KOPT-K1 (cell line): Measurements from ENCODE around the gene SPRR3.

Experiments
- H3K27ac ChIP-seq: fragments of 200-600 bp; sonication (generic); 2 replicates; pipeline ENCODE4 v1.5.1; 2016; ENCODE audit warnings: antibody characterized with exemption, mild to moderate bottlenecking, low read depth, low read length; ENCODE audit not compliant: poor library complexity, severe bottlenecking
- H3K36me3 ChIP-seq: fragments of 200-600 bp; sonication (generic); 2 replicates; pipeline ENCODE4 v1.5.1; 2017; ENCODE audit warnings: antibody characterized with exemption, mild to moderate bottlenecking, low read length, moderate library complexity; ENCODE audit not compliant: insufficient read depth
- H3K9me3 ChIP-seq: fragments of 200-600 bp; sonication (generic); 2 replicates; pipeline ENCODE4 v1.5.1; 2017; ENCODE audit warnings: antibody characterized with exemption, low read length, mild to moderate bottlenecking; ENCODE audit not compliant: insufficient read depth, poor library complexity, severe bottlenecking

SPRR3 gene

GRCh38 chr1:152972196-152972886 lies 29.2 kb upstream of the SPRR3 start:
- Histone ChIP-seq H3K27ac (no peak overlapping the region), H3K9me3 (no peaks in the 10 kb centered on the region), H3K36me3 (no peaks in the 10 kb centered on the region)

DNA sequence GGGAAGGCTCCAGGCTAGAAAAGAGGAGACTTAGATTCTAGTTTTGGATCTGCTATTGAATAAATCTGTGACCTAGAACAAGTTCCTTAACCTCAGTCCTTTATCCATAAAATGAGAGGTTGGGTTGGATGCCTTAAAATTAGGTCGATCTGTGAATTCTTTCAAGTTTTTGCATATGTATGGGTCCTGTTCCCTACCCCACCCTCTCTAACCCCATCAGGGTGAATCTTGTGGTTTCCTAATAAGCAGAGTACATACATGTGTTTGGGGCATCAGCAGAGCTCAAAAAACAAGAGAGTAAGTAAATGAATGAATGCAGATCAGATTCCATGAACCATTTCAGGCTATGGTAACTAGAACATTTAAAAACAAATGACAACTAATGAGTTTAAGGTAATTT lies 24.9 kb upstream of the SPRR3 start:
- Histone ChIP-seq H3K9me3 (no peaks in the 10 kb centered on the region), H3K36me3 (no peaks in the 10 kb centered on the region), H3K27ac (no peak overlapping the region)

DNA sequence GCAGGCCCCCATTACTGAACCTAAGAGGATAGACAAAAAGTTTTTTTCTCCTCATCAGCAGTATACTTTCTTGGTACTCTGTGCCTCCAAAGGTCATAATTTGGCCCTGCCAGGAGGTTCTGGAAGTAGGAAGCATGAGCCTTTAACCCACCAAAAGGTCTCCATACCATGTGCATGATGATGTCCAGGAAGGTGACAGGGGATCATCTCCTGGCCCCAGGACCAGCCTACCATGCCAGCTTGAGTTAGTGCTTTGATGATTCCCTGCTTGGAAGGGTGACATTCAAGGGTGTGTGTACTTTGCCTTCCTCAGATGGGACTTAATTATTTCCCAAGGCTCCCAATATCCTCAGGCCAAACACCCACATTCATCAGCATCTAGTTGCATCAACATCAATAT lies 23.9 kb upstream of the SPRR3 start:
- H3K9me3 ChIP-seq, result no peaks in the 10 kb centered on the region
- no peaks in the 10 kb centered on the region for H3K36me3 ChIP-seq
- no peak overlapping the region for H3K27ac ChIP-seq

DNA sequence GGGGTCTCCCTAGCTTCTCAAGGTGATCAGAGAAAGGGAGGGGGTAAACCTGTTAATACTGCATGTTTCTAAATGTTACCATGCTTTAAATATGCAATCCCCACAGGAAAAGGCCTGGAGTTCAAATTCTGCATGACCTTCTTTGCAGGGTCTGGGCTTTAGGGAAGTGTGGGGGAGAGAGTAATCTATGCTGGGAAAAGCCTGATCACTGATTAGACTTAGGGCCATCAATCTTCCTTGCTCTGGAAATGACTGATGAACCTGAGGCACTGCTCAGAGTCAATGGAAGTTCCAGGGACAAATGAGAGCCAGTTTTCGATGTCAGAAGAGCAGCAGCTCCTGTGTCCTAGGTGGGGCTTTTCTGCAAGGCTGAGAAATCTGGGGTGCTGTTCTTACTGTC lies 20.9 kb upstream of the SPRR3 start:
- H3K27ac ChIP-seq, result no peak overlapping the region
- no peaks in the 10 kb centered on the region for H3K36me3 ChIP-seq

DNA sequence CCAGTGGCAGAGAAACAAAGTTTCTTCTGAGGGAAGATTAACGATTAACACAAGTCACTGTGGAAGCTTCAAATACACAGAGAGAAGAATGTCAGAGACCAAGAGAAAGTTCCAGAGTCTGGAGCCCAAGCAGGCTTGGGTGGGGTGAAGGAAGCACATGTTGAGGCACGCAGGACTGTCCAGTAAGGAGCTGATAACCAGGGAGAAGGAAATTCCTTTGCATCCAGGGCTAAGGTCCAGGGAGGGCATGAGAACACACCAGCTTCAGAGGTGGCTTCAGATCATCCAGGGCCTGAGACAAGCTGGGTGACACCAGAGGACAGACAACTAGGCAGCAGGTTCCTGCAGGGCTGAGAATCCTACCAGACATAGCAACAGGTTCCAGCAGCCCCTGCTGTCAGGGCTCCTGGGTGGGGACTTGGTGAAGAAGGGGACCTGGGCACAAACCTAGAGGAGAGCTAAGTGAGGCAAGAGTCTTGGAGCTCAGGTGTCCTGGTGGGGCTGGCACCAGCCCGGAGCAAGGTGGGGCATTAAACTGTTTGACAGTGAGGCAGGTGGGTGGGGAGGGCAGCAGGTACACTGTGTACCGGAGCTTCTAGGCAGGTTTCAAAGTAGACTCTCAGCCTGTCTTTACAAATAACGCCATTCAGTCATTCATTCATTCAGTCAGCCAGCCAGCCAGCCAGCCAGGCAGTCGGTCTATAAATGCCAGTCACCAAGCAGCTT lies 20.2 kb upstream of the SPRR3 start:
- no peak overlapping the region for H3K27ac ChIP-seq
- H3K9me3 ChIP-seq, result no peaks in the 10 kb centered on the region
- H3K36me3 ChIP-seq, result no peaks in the 10 kb centered on the region

More for the DNA sequence above, 20.9 kb upstream of the SPRR3 start:
- no peaks in the 10 kb centered on the region for H3K9me3 ChIP-seq

DNA sequence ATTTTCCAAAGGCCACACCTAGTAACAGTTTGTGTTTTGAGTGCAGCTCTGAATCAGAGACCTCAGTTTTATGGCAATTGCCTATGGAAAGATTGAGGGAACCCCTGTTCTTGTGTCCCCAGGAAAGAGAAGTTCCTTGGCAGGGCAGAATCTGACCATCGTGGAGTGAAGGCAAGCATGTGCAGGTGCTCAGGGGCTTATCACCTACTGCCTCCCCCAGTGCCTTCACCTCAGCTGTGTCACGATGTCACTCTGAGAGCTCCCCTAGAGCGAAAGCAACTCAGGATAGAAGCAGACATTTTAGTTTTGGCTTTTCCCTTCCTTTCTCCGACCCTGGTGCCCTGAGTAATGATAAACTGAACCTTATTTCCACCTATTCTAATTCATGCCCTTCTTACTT lies 19.5 kb upstream of the SPRR3 start:
- Histone ChIP-seq H3K27ac (no peak overlapping the region), H3K36me3 (no peaks in the 10 kb centered on the region), H3K9me3 (no peaks in the 10 kb centered on the region)

DNA sequence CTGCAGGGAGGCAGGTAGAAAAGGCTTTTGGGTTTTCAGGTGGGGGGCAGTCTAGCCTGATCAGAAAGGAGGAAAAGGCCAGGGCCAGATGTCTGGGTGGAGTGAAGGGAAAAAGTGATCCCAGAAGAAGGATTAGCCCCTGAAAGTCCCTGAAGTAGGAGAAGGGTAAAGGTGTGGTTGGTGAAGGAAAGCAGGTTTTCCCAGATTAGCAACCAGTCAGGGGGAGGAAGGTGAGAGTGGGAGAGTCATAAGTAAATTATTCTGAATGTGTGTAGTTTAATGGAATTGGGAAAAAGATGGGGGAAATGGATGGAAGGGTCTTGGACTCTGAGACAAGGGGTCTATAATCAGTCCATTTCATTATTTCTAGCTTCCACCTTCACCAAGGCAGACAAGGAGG lies 18.3 kb upstream of the SPRR3 start:
- Histone ChIP-seq H3K27ac (no peak overlapping the region), H3K9me3 (no peaks in the 10 kb centered on the region), H3K36me3 (no peaks in the 10 kb centered on the region)

GRCh38 chr1:152983743-152984142 lies 17.8 kb upstream of the SPRR3 start, which contains the start of gene SPRR1A:
SPRR1A (plus strand) TSS chr1:152984081; CDS start chr1:152985231, 1,150 bp downstream.
- Histone ChIP-seq H3K36me3 (no peaks in the 10 kb centered on the region), H3K27ac (no peak within 1 kb of the TSS), H3K9me3 (no peaks in the 10 kb centered on the region)

- Histone ChIP-seq H3K9me3 (no peaks in the 10 kb centered on the region), H3K27ac (no peak overlapping the region), H3K36me3 (no peaks in the 10 kb centered on the region)
Observed at GRCh38 chr1:152986578-152986977, 15.0 kb upstream of the SPRR3 start.

- H3K9me3 ChIP-seq, result no peaks in the 10 kb centered on the region
- no peak overlapping the region for H3K27ac ChIP-seq
- H3K36me3 ChIP-seq, result no peaks in the 10 kb centered on the region
Observed at GRCh38 chr1:152993186-152993585, 8.4 kb upstream of the SPRR3 start.

- Histone ChIP-seq H3K27ac (no peak overlapping the region), H3K36me3 (no peaks in the 10 kb centered on the region), H3K9me3 (no peaks in the 10 kb centered on the region)
Observed at GRCh38 chr1:152995842-152996241, 5.7 kb upstream of the SPRR3 start.

DNA sequence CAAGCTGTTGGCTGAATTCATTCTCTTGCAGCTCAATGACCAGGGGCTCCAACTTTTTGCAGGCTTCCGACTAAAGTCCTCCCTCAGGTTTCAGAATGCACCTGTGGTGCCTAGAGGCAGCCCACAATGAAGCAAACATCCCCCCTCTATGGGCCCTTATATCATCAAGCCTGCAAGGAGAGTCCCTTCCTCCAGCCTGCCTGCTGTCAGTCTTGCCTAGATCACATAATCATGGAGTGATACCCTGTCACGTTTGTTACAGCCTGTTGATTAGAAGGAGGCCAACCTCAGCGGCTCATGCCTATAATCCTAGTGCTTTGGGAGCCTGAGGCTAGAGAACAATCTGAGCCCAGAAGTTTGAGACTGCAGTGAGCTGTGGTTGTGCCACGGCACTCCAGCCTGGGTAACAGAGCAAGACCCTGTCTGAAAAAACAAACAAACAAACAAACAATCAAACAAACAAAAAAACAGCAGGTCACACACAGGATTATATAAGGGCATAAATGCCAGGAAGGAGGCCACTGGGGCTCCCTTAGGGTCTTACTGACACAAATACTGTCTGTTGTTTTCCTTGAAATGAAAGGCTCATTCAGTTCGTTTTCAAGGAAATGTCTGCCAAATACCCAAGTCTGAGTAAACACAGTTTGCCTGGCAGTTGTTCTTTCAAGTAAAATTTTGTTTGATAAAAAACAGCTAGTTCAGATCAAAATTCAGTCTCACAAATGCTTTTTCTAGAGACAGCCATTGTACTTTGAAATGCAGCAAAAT lies 4.7 kb upstream of the SPRR3 start:
- no peak overlapping the region for H3K27ac ChIP-seq
- no peaks in the 10 kb centered on the region for H3K36me3 ChIP-seq
- no peaks in the 10 kb centered on the region for H3K9me3 ChIP-seq

GRCh38 chr1:152997901-152998300 lies 3.6 kb upstream of the SPRR3 start:
- H3K36me3 ChIP-seq, result no peaks in the 10 kb centered on the region
- H3K9me3 ChIP-seq, result no peaks in the 10 kb centered on the region
- no peak overlapping the region for H3K27ac ChIP-seq

GRCh38 chr1:152998476-152998875 lies 3.1 kb upstream of the SPRR3 start:
- Histone ChIP-seq H3K9me3 (no peaks in the 10 kb centered on the region), H3K27ac (no peak overlapping the region), H3K36me3 (no peaks in the 10 kb centered on the region)

GRCh38 chr1:152999818-153000217 lies 1.7 kb upstream of the SPRR3 start:
- Histone ChIP-seq H3K9me3 (no peaks in the 10 kb centered on the region), H3K27ac (no peak overlapping the region), H3K36me3 (no peaks in the 10 kb centered on the region)
